DMS79 (cell line): ENCODE data around the gene ROPN1.
A peak's percentile ranks its signal among the peaks of the same experiment; 100 is the strongest.
"Not testable (repeated sequence)": the region's sequence is repeated elsewhere in the genome, so short reads cannot be mapped to it uniquely, and the experiment has no call there.

Experiments
- DNase-seq: peaks from one replicate; lab custom pipeline; 2025; lab: John Stamatoyannopoulos, UW

ROPN1 gene

GRCh38 chr3:123993818-123994217 is 1.9 kb upstream of the ROPN1 start:
- peak; percentile 33 for DNase-seq

DNA sequence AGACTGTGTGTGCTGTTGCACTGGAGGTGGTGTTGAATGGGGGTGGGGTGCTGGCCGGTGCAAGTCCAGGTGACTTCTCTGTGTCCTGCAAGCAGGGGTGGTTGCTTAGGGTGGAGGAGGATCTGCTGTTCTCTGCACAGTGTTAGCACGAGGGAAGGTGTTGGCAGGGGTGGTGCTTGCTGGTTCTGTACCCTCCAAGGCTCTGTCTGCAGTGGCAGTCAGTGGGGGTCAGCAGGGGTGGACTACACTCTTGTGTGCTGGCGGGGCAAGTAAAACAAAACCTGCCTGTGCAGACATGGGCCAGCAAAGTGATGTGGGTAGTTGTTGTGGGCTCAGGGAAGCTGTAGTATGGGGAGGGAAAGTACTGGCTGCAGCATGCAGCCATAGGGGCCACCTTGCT is 5.5 kb downstream of the ROPN1 start:
- DNase-seq: no peak

- no peak for DNase-seq
These were observed 7.0 kb downstream of the ROPN1 start for GRCh38 chr3:123984957-123985356.

- DNase-seq: no peak
These were observed 7.6 kb downstream of the ROPN1 start for GRCh38 chr3:123984350-123984749.

- not testable (repeated sequence) for DNase-seq
These were observed 10.6 kb downstream of the ROPN1 start for GRCh38 chr3:123981317-123981716.

- DNase-seq: no peak
These were observed 11.4 kb downstream of the ROPN1 start for GRCh38 chr3:123980539-123980938.

- DNase-seq: peak; percentile 4
These were observed 12.1 kb downstream of the ROPN1 start for GRCh38 chr3:123979525-123980501.

GRCh38 chr3:123976904-123977303 is 15.0 kb downstream of the ROPN1 start:
- not testable (repeated sequence) for DNase-seq

DNA sequence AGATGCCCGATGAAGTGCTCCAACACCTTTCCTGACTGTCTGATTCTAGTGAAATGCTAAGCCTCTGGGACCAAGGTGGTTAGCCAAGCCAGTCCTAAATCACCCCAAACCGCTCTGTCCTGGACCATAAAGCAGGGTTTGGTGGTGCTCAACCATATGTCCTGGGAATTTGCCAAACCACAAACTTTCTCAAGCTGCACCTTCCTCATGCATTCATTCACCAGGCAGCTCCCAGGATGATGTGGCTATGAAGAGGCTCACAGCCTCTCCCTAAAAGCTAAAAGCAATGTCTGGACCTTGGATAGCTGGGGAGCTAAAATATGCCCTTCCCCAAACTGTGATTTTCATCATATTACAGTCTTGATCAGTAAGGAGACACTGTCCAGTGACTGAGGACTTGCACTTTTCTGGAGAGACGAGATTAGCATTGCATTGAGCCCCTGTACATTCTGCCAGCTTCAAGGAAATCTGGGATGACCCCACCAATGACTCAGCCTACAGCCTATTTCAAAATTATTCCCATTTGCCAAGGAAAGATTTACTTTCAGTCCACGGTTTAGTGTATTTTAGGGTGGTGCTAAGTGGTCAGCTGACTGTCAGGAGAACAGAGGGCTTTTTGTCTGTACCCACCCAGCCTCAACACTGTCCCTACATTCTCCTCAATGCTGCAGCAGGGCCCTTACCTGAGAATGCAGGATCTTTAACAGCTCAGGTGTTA is 15.6 kb downstream of the ROPN1 start:
- DNase-seq: not testable (repeated sequence)

- DNase-seq: not testable (repeated sequence)
These were observed 16.9 kb downstream of the ROPN1 start for GRCh38 chr3:123975030-123975429.

- DNase-seq: no peak
These were observed 20.5 kb downstream of the ROPN1 start for GRCh38 chr3:123971406-123971805.

DNA sequence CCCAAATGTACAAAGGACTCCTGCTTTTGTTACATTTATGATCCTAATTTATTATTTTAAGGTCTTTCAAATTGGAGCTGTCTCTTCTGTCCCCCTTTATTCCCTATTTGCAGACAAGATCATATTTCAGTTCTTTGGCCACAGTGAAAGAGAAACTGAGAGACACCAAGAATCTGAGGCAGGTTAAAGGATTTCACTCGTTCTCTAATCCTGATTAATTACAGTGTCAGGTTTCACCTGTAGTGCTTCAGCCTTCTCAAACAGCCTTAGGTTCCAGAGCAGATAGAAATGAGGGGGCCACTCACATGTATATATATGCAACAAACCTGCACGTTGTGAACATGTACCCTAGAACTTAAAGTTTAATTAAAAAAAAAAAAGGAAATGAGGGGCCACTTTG is 24.7 kb downstream of the ROPN1 start:
- DNase-seq: not testable (repeated sequence)

DNA sequence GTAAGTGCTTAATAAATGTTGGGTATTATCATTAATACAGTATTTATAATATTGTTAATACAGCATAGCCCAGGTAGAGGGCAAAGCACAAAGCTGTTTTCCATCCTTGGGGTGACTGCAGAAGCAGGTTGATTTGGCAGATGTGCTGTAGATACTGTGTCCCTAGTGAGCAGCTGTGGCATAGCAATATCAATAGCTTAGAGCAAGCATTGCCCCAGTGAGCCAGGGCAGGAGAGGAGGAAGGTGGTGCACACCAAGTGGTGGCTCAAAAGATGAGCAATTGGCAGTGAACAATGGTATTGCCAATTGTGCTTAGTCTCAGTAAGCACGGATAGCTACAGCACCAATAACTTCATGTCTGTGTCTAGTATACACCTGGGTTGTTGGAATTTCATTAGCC is 25.1 kb downstream of the ROPN1 start:
- DNase-seq: not testable (repeated sequence)

- not testable (repeated sequence) for DNase-seq
These were observed 27.1 kb downstream of the ROPN1 start for GRCh38 chr3:123964793-123965192.

GRCh38 chr3:123961508-123961856 is 30.4 kb downstream of the ROPN1 start:
- no peak for DNase-seq

DNA sequence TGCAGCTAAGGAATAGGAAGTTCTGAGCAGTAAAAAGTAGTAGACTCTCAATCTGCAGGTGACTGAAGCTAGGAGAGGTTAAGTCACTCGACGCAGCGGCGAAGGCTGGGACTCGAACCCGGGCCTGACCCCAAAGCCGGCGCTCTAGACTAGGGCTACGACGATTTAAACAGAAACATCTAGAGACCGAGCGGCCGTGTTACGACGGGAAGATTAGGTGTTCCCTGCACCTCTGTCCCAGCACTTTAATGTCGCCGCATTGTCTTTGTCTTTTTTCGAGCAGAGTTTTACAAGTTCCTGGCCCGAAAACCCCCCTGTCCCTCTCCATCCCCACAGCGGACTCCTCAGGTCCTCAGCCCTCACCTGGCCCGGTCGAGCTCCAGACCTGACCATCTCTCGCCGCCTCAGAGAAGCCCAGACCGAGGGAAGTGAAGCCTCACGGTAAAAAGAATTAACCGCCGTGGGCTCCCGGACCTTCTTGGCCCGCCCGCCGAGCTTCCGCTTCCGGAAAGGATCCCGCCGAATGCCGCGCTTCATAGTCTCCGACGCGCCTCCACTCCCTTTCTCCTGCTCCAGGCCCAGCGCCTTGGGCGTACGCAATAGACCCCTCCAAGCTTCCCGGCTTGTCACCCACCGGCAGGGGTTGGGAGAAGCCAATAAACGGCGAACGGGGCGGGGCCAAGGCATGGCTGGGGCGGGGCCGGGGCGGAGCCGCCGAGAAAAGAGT is 31.0 kb downstream of the ROPN1 start, which contains the start of gene CCDC14:
CCDC14 (minus strand) TSS at position 449 of the 727 bp plus-strand sequence; CDS start at position 393, 56 bp downstream.
- DNase-seq: peak; percentile 67

DNA sequence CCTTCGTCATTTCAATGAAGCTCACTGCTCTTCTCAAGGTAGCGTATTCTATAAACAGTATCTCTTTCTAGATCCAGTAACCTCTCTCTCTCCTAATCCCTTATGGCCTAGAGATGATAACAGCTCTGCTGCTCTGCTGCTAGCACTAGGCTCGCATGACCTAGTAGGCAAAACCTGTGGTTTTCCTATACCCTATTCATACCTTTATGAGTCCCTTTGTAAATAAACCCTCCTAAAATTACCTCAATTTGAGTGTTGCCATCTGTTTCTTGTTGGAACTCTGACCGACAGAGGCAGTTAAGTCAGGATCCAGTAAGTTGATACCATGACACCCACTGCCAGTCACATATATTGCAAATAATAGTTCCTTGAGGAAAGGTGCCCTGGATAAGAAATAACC is 38.2 kb downstream of the ROPN1 start:
- no peak for DNase-seq

DNA sequence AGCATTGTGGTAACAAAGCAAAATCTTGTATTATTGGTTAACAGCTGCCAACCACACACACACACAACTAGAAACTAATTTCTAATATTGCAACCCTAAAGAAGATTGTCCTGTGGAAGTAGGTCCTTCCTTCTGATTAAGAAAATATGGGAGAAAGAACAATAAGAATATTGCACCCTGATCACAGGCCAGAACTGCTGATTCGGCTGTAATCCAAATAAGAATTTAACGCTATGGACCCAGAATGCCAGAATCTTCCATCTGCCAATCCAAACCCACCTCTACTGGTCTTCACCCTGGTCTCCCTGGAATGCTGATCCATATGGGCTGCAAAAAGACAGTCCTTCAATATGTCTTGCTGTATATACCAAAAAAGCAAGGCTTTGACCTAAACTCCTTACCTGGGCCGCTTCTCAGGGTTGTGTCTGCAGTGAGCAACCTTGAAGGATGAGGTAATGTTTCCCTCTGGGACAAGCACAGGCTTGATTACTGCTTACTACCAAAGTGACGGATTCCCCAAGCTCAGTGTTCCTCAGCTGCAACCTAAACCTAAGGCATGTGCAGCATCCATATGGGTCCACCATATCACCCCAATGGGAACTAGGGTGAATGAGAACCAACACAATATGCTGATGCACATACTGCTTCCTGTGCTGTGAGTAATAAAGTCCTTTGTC is 38.9 kb downstream of the ROPN1 start:
- DNase-seq: no peak

GRCh38 chr3:123951522-123952447 is 40.1 kb downstream of the ROPN1 start:
- DNase-seq: peak; percentile 56

DNA sequence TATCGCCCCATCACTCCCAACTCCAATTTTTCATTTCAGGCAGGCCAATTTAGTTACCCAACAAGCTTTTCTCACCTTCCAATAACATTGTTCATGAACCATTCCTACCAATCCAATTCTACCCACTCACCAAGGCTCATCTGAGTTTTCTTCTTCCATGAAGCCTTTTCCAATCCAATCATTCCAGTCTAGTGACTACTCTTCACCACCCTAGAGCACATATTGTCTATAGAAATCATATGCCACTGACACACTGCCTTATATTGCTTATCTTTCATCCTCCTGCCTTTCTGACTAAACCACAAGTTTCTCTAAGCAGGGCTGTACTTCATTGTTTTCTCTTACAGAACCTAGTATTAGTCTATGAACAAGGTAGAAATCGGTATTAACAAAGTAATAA is 42.3 kb downstream of the ROPN1 start:
- no peak for DNase-seq

DNA sequence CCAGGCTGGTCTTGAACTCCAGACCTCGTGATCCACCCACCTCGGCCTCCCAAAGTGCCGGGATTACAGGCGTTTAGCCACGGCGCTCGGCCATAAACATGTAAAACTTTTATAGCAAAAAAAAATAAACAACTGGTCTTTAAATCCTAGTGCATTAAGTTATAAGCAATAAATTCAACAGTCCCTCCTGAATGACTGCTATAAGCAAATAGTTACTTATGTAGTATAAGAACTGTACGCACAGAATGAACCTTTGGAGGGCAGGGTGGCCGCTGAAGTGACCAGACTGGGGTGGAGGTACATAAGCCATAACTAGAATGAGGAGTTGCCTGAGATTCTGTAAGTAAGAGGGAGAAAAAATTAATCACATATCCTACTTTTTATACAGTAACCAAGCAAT is 43.5 kb downstream of the ROPN1 start:
- no peak for DNase-seq
